MM.1S (cell line): Measurements from ENCODE around the gene ZMPSTE24.

Source experiments
- CTCF ChIP-seq: fragments of 300-600 bp; sonication (generic); IDR thresholded peaks from 2 replicates; pipeline ENCODE4 v1.5.1; 2016; ENCODE audit warnings: antibody characterized with exemption, low read length, mixed read lengths
- EZH2 ChIP-seq: fragments of 300-600 bp; sonication (generic); optimal IDR thresholded peaks from 2 replicates; pipeline ENCODE3; 2017; ENCODE audit warnings: low read depth, mild to moderate bottlenecking, antibody characterized with exemption, low read length, mixed read lengths
- EZH2phosphoT487 ChIP-seq: fragments of 300-600 bp; sonication (generic); IDR thresholded peaks from 2 replicates; pipeline ENCODE4 v1.6.1; 2018; ENCODE audit warnings: antibody characterized with exemption, low read length

- no peak for TF ChIP-seq CTCF
- TF ChIP-seq EZH2: no peak
- no peak for TF ChIP-seq EZH2phosphoT487
These were observed 49.1 kb downstream of the ZMPSTE24 start for GRCh38 chr1:40307186-40307585.
